HG03432 (cell line): ENCODE data around the gene NFATC1.
A peak's percentile ranks its signal among the peaks of the same experiment; 100 is the strongest.

Source experiments
- ATAC-seq: cut with Tn5 transposase; IDR thresholded peaks from one replicate; pipeline ENCODE4 v1.9.1; 2021; ENCODE audit warnings: mild to moderate bottlenecking, moderate library complexity; ENCODE audit not compliant: unreplicated experiment

The NFATC1 gene

DNA sequence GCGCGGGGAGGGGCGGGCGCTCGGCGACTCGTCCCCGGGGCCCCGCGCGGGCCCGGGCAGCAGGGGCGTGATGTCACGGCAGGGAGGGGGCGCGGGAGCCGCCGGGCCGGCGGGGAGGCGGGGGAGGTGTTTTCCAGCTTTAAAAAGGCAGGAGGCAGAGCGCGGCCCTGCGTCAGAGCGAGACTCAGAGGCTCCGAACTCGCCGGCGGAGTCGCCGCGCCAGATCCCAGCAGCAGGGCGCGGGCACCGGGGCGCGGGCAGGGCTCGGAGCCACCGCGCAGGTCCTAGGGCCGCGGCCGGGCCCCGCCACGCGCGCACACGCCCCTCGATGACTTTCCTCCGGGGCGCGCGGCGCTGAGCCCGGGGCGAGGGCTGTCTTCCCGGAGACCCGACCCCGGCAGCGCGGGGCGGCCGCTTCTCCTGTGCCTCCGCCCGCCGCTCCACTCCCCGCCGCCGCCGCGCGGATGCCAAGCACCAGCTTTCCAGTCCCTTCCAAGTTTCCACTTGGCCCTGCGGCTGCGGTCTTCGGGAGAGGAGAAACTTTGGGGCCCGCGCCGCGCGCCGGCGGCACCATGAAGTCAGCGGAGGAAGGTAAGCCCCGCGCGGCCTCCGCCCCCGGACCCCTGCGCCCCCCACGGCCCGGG is at the start of gene NFATC1:
TSS of gene NFATC1 (plus strand) at position 170 of the 644 bp plus-strand sequence. CDS start at position 465, 295 bp downstream.
- peak; percentile 16 for ATAC-seq

DNA sequence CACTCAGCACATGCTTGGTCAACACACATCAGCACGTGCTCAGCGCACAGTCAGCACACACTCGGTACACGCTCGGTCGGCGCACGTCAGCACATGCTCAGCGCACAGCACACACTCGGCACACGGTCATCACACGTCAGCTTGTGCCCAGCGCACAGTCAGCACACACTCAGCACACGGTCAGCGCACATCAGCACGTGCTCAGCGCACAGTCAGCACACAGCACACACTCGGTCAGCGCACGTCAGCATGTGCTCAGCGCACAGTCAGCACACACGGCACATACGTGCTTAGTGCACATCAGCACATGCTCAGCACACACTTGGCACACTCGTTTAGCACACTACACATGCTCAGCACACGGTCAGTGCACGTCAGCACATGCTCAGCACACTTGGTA is 49.7 kb upstream of the NFATC1 start:
- no peak for ATAC-seq

GRCh38 chr18:79348066-79348465 is 47.7 kb upstream of the NFATC1 start:
- ATAC-seq = no peak

- no peak for ATAC-seq
Measured at GRCh38 chr18:79352432-79352831, 43.3 kb upstream of the NFATC1 start.

- no peak for ATAC-seq
Measured at GRCh38 chr18:79353267-79353666, 42.5 kb upstream of the NFATC1 start.

GRCh38 chr18:79354350-79354749 is 41.4 kb upstream of the NFATC1 start:
- ATAC-seq = no peak

DNA sequence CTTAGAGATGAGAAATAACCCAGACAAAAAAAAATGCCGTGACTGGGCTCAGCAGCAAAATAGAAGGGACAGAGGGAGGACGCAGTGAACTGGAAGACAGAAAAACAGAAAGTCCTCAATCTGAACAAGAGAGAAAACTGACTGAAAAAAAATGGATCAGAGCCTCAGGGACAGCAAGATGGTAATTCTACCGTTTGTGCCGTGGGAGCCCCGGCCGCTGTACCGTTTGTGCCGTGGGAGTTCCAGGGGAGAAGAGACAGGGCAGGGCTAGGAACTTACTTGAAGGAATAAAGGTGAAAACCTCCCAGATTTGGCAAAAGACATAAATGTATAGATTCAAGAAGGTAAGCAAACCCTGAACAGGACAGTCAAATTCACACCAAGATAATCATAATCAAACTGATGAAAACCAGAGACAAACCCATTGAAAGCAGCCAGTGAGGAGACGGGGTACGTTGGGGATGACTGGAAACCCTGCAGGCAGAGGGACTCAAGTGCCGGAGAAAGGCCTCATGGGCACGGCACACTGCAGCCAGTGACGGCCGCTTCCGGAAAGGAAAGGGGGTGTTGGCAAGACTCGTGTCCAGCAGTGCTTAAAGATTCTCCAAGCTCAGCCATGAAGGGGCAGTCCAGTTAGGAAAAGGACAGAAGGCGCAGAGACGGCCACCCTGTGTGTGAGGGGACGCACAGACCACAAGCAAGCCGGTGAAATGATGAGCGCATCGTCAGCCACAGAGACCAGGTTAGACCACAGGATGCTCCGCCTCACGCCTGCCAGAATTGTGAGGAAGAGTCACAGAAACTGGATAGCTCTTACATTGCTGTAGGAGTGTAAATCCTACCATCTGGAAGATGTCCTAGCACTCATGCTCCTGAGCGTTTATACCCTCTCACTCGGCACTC is 40.0 kb upstream of the NFATC1 start:
- ATAC-seq = peak; percentile 43

DNA sequence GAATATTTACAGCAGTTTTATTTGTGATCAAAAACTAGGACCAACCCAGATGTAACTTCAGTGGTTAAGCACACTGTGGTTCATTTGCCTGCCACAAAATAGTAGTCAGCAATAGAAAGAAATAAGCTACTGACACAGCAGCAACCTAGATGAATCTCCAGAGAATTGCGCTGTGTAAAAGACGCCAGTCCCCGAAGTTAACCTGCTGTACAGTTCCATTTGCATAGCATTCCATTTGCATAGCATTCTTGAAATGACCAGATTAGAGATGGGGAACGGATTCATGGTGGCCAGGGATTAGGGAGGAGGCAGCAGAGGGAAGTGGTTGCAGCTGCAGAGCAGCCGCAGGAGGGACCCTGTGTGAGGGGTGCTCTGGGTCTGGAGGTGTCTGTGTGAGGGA is 39.3 kb upstream of the NFATC1 start:
- peak; percentile 93 for ATAC-seq

DNA sequence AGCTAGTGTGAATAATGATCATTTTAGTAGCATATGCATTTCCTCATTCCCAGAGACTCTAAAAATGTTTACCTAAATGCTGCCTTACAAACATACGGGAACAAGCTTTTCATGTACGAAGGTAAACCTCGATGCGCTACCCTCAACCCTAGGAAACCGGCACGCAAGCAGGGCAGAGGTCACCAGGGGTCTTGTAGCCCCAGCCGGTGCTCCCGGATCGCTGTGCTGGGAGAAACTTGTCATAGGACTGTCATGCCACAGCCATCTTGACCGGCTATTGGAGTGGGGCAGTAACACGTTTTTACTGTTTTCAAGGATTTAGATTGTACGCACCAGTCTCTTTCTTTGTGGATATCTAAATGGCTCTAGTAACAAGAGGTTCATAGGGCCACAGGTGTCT is 34.8 kb upstream of the NFATC1 start:
- no peak for ATAC-seq

GRCh38 chr18:79361766-79362522 is 33.8 kb upstream of the NFATC1 start:
- ATAC-seq = no peak

DNA sequence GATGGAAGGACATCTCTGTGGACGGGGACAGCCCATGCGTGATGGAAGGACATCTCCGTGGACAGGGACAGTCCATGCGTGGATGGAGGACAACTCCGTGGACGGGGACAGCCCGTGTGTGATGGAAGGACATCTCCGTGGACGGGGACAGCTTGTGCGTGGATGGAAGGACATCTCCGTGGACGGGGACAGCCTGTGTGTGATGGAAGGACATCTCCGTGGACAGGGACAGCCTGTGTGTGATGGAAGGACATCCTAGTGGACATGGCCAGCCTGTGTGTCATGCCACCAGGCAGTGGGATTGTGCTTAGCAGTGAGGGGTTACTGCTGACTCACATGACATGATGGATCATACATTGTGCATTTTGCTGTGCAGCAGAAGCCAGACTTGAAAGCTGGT is 30.0 kb upstream of the NFATC1 start:
- no peak for ATAC-seq

DNA sequence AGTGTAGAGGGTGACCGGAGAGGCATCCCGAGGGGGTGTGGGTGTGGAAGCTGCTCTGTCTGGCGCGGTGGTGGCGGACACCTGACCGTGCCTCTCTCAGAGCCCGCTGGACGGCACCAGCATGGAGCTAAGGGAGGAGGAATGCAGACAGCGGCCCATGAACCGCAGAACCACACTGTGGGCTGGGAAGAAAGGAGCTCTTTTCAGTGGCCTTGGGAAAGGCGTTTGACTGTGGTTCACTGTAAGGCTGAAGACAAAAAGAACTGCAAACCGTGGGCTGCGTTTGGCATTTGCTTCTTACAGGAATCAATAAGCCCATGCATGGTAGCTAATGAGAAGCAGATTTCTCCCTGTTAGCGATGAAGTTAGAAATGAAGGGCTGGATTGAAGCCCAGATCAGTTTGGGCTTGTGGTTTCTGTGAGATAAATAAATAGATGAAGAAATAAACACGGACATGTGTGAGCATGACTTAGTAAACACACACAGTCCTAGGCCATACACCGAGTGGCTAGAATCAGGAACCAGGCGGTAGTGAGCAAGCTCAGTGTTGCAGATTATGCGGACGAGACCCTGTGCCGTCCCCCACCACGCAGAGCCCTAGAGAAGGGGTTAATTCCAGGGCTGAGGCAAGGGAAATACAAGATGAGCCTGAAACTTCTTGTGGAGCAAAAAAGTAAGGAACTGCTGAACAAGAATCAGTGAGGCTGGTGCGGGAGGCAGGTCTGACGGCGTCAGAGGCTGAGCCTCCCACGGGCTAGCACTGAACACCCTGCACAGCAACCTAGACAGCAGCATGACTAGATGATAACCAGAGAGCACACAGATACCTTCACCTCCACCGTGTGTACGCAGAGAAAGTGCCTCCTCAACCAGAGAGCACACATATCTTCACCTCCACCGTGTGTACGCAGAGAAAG is 29.3 kb upstream of the NFATC1 start:
- ATAC-seq = no peak

DNA sequence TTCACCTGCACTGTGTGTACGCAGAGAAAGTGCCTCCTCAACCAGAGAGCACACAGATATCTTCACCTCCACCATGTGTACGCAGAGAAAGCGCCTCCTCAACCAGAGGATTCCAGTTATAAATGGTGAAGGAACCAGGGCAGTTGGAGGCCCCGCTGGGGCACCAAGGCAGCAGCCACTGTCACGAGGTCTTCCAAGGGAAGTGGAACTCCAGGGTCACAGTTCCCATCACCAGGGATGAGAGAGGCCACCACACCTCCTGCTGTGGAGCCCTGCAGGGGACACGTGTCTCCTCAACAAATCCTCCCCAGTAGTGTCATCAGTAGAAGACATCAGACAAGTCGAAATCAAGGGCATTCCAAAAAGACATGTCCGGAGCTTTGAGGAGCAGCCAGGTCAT is 28.2 kb upstream of the NFATC1 start:
- no peak for ATAC-seq

DNA sequence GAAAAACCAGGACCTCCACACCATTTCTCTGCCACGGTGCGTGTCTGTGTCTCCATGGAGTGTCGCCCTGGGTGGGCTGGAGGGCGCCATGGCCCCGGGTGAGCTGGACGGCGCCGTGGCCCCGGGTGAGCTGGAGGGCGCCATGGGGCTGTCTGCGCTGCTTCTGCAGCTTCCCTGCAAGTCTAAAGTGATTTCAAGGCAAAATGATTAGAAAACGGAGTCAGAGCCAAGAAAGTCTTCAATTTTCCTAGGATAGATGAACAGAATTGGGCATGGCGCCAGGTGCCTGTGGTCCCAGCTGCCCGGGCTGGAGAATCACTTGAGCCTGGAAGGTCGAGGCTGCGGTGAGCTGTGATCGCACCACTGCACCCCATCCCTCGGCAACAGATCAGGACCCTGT is 27.7 kb upstream of the NFATC1 start:
- ATAC-seq = no peak

DNA sequence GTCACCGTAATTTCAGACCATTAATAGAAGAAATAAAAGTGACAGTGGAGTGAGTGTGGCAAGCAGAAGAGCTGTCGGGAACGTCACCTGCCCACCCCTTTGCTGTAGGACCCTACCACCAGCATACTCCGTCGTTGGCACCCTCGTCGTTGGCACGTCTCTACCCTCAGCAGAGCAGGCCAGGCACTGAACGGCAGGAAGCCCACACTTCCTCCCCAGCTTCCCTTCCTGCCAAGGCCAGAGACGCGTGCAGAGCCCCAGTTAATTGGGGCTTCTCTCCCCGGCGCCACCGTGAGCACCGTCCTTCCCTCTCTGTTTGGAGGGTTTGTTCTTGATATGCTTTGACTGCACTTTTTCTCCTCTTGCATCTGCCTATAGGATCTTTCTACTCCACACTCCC is 27.0 kb upstream of the NFATC1 start:
- ATAC-seq = no peak

DNA sequence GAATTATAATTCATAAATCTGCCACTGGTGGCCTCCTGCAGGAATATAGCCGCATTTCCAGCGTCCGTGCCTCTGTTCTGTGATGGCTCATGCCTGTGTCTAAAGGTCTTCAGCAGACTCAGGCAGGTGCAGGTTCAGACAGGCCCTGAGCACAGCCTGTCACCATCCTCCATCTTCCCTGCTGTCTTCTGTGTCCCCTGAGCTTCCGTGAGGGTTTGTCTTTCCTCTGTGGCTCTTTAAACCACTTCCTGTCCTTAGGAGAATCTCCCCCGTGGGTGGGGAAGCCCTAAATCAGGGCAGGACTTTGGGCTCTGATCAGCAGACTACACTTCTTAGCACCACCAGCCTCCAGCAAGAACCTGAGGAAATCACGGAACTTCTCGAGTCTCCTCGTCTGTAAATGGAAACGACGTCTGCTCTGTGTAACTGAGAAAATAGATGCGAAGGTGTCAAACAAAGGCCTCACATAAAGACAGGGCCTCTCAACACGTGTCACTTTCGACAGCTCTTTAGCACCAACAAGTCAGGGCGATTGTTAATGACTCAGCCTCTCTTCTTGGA is 24.1 kb upstream of the NFATC1 start:
- ATAC-seq = peak; percentile 58

- no peak for ATAC-seq
Measured at GRCh38 chr18:79372461-79372860, 23.3 kb upstream of the NFATC1 start.

DNA sequence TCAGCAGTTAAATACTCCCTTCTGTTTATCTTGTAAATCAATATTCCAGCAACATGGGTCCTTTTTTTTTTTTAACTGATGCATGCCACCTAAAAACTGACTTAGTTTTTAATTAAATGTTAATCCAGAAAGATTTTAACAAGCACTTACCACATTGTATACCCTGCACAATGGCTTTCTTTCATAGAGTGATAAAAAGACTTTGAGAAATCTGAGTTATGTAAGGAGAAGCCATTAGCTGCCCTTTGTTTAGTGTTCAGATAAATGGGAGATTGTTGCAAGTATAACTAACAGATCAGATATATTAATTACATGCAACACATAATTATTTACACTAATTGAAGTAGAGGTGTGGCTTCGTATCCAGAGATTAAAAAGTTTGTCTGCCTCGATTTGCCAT is 22.7 kb upstream of the NFATC1 start:
- no peak for ATAC-seq

DNA sequence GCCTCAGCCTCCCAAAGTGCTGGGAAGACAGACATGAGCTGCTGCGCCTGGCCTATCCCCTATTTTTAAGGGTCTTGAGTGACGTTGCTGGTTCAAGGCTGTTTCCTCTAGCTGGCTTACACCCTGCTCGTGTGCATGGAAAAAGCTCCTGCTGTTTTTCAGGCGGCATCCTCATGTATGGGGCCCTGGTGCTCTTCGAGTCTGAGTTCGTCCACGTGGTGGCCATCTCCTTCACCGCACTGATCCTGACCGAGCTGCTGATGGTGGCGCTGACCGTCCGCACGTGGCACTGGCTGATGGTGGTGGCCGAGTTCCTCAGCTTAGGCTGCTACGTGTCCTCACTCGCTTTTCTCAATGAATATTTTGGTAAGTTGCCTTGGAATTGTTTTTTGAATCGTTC is 22.0 kb upstream of the NFATC1 start:
- ATAC-seq = no peak
